Bladder microvascular endothelial cell (primary cell): ENCODE measurements around the gene CFAP221. TPM values are rescaled to one million over a fixed set of nuclear protein-coding genes. Genes with fewer than 3 reads are reported as not detected.

ENCODE experiments used
- total RNA-seq: library from RNA; depleted of rRNA; stranded (reverse); fragments of >200 nt; gene quantifications from 2 replicates; pipeline ENCODE4 v1.2.3, GENCODE V29; 2014

CFAP221 gene
- total RNA-seq, result 0.06 and 0.16 TPM in 2 replicates

GRCh38 chr2:119544075-119544938 lies at the start of gene CFAP221:
TSS of gene CFAP221 (plus strand) at chr2:119544449. CDS start at chr2:119546132, 1,683 bp downstream.

GRCh38 chr2:119523952-119524694 lies 20.1 kb upstream of the CFAP221 start, which contains the start of gene SCTR:
TSS of gene SCTR (minus strand) at chr2:119524483. CDS start at chr2:119524226, 257 bp downstream.

Other genes with a start within 250 kb of the CFAP221 start
- 5.0 and 13.0 TPM in 2 replicates for gene C2orf76, start 177.6 kb upstream of the CFAP221 start, total RNA-seq
- gene DBI, start 177.5 kb upstream of the CFAP221 start, total RNA-seq, result 115 and 132 TPM in 2 replicates
- 0.06 and 0.49 TPM in 2 replicates for gene TMEM37, start 112.6 kb upstream of the CFAP221 start, total RNA-seq
- not detected in 2 replicates for gene SCTR, start 20.0 kb upstream of the CFAP221 start, total RNA-seq
- gene TMEM177, start 134.8 kb downstream of the CFAP221 start, total RNA-seq, result 7.8 and 7.9 TPM in 2 replicates
- 24.6 and 42.7 TPM in 2 replicates for gene PTPN4, start 215.5 kb downstream of the CFAP221 start, total RNA-seq